GM12874 (cell line): ENCODE measurements around the gene ADGRF4.

Experiments used
- CTCF ChIP-seq: IDR thresholded peaks from 2 replicates; pipeline ENCODE4 v1.5.1; 2011; ENCODE audit warnings: low read depth, mild to moderate bottlenecking, control low read depth, low read length, moderate library complexity; ENCODE audit not compliant: insufficient read depth

Gene ADGRF4, protein sequence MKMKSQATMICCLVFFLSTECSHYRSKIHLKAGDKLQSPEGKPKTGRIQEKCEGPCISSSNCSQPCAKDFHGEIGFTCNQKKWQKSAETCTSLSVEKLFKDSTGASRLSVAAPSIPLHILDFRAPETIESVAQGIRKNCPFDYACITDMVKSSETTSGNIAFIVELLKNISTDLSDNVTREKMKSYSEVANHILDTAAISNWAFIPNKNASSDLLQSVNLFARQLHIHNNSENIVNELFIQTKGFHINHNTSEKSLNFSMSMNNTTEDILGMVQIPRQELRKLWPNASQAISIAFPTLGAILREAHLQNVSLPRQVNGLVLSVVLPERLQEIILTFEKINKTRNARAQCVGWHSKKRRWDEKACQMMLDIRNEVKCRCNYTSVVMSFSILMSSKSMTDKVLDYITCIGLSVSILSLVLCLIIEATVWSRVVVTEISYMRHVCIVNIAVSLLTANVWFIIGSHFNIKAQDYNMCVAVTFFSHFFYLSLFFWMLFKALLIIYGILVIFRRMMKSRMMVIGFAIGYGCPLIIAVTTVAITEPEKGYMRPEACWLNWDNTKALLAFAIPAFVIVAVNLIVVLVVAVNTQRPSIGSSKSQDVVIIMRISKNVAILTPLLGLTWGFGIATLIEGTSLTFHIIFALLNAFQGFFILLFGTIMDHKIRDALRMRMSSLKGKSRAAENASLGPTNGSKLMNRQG

DNA sequence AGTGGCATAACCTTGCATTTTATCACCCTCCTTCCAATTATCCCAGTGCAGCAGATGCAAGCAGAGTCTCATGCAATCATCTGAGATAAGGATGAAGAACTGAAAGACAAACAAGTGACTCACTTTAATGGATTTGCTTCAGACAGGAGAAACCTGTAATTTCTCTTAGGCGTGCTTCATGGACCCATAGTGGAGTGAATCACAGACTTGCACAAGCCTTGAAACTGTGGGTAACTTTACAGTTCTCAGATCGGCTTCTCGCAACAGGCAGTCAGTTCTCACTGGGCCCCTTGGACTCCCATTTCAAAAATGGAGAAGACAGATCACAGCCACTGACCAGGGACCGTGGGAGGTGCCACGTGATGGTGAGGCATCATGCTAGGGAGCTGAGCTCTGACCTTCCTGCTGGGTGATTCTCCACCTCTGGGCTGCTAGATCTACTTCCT is at the start of gene ADGRF4:
TSS of gene ADGRF4 (plus strand) at position 239 of the 446 bp plus-strand sequence. CDS start 8,666 bp downstream, outside the sequence.
- TF ChIP-seq CTCF, result no peak

- no peak for TF ChIP-seq CTCF
Measured at GRCh38 chr6:47650553-47651432, 47.6 kb upstream of the ADGRF4 start.

GRCh38 chr6:47651505-47651944 is 46.9 kb upstream of the ADGRF4 start:
- no peak for TF ChIP-seq CTCF

DNA sequence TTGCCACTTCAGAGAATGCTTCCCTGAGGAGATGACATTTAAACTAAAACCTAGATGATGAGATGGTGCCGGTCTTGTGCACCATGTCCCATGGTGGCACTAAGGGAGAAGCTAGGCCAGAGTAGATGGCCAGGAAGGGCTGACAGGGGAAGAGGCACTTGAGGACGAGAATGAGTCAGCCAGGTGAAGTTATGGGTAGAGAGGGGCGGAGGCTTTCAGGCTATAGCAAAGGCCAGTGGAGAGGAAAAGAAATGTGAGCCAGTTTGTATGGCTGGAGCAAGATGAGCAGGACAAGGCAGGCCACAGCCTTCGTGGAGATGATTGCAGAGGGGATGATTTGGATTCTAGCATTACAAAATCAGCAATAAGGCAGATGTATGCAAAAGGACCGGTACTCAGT is 44.7 kb upstream of the ADGRF4 start:
- no peak for TF ChIP-seq CTCF

- no peak for TF ChIP-seq CTCF
Measured at GRCh38 chr6:47654255-47654654, 44.1 kb upstream of the ADGRF4 start.

GRCh38 chr6:47655719-47656595 is 42.4 kb upstream of the ADGRF4 start:
- TF ChIP-seq CTCF, result no peak
